Activated T-cell treated with anti-CD3 and anti-CD28 coated beads for 4 hours (primary cell): Measurements from ENCODE around the gene GARRE1.

Experiments
- DNase-seq: peaks from one replicate; pipeline ENCODE4 v3.0.0-alpha.2; 2020

Gene GARRE1

DNA sequence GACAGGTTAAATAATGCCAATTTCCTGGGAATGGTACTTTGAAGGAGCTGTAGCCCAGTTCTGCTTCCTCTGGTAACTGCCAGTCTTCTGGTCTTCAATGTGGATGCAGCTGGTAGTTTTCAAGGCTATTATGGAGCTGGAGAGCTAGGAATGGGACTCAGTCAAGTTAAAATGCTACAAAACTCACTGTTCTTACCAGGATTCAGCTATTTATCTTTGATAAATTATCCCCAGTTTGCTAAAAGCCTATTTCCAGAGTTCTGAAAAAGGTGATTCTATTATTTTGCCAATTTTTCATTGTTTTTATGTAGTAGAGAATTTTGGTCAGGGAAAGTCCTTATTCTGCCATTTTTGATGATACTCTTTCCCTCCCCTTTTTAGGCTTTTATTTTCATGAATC is 40.7 kb downstream of the GARRE1 start:
- no peak for DNase-seq

DNA sequence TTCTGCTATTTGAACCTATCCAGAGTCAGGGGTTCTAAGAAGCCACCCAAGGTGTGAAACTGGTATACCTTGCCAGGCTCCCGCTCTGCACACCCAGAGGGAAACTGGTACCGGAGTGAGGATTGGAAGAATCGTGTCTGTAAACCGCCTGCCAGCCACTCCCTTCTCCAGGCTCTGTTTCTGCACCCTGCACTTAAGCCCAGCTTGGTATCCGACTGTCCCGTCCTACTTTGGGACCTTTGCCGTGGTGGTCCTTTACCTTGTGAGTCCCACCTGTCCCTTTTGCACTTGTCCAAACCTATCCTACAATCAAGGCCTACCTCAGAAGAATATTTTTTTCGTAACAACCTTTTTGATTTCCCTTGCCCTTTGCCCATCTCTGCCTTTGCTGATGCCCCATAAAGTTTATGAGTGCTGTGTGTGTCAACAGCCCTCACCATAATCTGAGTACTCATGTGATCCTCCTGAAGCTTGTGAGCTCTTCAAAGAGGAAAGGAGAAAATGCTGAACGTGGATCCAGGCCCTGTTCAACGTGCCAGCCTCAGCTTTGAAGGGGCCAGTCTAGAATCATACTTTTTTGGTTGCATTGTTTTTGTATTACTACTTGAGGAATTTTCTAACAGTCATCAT is 44.7 kb downstream of the GARRE1 start:
- no peak for DNase-seq

DNA sequence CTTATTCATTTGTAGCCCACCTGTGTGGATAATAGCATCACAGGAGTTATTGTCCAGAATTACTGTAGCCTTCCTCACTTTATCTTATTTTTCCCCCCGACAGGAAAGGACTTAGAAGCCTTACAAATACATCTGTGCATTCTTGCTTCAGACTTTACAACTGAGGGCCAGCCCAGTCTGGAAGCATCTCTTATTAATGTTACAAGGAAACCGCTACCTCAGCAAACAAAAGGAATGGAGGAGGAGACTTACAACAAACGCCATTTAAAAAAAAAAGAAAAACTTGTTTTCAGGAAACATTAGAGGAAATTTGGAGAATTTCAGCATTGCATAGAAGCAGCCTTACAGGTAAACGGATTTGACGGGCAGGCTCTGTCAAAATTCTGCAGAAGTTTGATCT is 45.2 kb downstream of the GARRE1 start:
- no peak for DNase-seq

DNA sequence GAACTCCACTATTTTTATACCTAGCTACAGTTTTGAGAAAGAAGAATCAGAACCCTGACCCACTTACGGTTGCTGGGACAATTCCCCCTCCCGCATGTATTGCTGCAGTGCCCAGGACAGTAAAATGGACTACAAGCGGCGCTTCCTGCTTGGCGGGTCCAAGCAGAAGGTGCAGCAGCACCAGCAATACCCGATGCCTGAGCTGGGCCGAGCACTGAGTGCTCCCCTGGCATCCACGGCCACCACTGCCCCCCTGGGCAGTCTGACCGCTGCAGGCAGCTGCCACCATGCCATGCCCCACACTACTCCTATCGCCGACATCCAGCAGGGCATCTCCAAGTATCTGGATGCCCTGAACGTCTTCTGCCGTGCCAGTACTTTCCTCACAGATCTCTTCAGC is 46.0 kb downstream of the GARRE1 start:
- no peak for DNase-seq

DNA sequence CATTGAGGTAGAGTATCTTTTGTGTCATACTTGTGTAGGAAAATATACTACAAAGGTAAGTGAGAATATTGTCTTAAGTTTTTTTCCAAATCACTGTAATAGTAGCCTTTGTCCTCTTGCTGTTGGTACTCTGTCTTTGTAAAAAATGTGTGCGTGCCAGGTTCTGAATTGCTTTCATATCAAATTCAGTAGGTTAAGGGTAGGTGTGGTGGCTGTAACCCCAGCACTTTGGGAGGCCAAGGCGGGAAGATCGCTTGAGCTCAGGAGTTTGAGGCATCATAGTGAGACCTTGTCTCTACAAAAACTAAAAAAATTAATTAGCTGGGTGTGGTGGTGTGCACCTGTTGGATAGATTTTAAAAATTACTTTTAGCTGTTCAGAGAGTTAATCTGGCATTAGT is 46.6 kb downstream of the GARRE1 start:
- no peak for DNase-seq
